ENCODE measurements around the gene GBGT1.

GBGT1 gene

DNA sequence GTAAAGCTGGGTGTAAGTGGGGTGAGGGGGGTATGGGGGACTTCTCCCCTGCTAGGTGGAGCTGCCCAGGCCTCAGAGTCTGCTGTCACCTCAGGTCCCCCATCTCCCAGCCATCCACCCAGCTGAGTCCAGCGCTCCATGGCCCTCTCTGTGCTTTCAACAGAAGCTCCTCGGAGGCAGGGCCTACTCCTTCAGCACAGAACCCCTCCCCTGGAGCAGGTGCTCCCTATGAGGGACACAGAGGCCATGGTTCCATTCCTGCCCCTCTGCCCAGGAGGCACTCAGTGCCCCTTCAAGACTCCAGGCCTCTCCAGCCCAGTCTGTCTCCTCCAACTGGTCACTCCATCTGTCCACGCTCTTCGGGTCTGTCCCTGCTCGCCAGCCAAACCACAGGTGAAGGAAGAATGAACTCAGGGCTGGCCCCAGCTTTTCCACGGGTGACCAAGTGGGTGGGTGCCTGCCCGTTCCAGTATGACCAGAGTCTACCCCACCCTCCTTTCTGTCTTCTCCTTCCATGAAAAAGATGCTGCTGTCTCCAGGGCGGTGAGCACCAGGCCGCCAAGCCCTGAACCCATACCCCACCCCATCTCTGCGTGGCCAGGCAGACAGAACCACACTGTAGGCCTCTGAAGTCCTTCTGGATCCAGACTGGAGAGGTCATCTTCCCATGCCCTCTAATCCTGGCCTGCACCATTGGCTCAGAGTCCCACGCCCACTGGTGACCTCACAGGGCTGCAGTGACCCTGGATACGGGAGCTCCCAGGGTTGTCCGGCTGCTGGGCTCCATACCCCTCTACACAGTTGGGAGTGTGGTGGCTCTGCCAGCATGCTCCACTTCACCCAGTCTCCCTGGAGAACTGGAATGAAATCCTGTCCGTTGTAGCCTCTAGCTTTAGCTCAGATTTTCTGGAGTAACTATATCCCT lies 11.9 kb downstream of the GBGT1 start:
- Histone ChIP-seq H3K4me3 (ENCODE audit: low read length) (no peak overlapping the region), H3K4me1 (ENCODE audit: insufficient read depth, low read length) (peaks cover 24% of the 10 kb centered on the region), H2AFZ (ENCODE audit: low read depth, low read length) (no peak overlapping the region), H3K36me3 (ENCODE audit: insufficient read depth, low read length) (no peaks in the 10 kb centered on the region), H3K9me3 (ENCODE audit: low read length) (no peaks in the 10 kb centered on the region), H3K27me3 (ENCODE audit: insufficient read depth, low read length) (no peaks in the 10 kb centered on the region)

DNA sequence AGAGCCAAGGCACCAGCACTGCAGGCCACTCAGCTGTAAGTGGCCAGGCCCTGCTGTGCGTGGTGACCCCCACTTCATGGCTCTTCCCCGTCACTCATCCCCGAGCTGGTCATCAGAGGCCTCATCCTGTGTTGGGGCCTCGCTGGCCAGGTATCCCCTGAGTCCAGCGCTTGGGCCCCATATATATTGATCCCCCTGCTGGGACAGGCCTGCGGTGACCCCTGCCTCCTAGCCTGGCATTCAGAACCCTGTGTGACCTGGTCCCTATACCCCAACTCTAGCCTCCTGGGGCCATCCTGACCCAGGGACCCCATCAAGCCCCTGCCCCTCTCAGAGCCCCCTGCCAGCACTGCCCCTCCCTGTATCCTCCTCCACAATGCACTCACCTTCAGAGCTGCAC lies 12.7 kb downstream of the GBGT1 start:
- H3K9me3 ChIP-seq (ENCODE audit: low read length) = no peaks in the 10 kb centered on the region
- H3K36me3 ChIP-seq (ENCODE audit: insufficient read depth, low read length) = no peaks in the 10 kb centered on the region
- no peaks in the 10 kb centered on the region for H3K27me3 ChIP-seq (ENCODE audit: insufficient read depth, low read length)
- H3K4me3 ChIP-seq (ENCODE audit: low read length) = no peak overlapping the region
- peaks cover 29% of the 10 kb centered on the region for H3K4me1 ChIP-seq (ENCODE audit: insufficient read depth, low read length)
- no peak overlapping the region for H2AFZ ChIP-seq (ENCODE audit: low read depth, low read length)

DNA sequence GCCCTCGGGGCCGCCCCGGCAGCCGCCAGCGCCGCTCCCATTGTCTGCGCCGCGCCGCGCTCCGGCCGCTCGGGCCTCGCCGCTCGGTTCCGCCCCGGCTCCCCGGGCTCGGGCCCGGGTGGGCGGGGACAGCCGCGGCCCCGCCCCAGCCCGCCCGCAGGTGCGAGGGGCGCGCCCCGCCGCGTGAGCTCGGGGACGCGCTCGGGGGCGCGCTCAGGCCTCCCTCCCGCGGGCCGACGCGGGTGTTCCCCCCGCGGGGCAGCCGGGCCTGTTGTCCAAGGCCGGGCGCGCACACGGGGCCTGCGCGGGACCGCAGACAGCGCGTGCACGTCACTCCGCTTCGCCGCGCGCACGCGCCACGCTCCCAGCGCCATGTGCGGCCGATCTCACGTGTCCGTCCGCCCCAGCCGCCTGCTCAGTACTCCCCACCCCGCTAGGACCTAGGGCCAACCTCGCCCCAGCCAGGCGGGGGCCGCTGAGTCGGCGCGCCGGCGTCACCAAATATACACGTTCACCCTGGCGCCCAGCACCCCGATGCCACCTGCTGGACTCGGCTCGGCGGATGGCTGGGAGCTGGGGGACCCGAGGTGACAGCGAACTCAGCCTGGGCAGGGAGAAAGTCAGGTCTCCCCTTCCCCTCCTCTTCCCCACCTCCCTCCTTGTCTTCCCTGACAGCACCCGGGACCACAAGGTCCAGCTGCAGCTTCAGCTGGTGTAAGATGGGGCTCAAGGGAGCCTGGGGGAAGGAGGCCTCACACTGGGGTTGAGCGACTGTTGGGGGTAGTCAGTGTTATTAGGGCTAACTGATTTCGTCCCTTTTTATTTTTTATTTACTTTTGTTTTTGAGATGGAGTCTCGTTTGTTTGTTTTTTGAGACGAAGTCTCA lies 14.3 kb downstream of the GBGT1 start:
- H2AFZ ChIP-seq (ENCODE audit: low read depth, low read length) = peak overlapping the region; percentile 52
- H3K36me3 ChIP-seq (ENCODE audit: insufficient read depth, low read length) = no peaks in the 10 kb centered on the region
- H3K4me3 ChIP-seq (ENCODE audit: low read length) = peak overlapping the region; percentile 66
- no peaks in the 10 kb centered on the region for H3K27me3 ChIP-seq (ENCODE audit: insufficient read depth, low read length)
- H3K9me3 ChIP-seq (ENCODE audit: low read length) = no peaks in the 10 kb centered on the region
- peaks cover 36% of the 10 kb centered on the region for H3K4me1 ChIP-seq (ENCODE audit: insufficient read depth, low read length)

DNA sequence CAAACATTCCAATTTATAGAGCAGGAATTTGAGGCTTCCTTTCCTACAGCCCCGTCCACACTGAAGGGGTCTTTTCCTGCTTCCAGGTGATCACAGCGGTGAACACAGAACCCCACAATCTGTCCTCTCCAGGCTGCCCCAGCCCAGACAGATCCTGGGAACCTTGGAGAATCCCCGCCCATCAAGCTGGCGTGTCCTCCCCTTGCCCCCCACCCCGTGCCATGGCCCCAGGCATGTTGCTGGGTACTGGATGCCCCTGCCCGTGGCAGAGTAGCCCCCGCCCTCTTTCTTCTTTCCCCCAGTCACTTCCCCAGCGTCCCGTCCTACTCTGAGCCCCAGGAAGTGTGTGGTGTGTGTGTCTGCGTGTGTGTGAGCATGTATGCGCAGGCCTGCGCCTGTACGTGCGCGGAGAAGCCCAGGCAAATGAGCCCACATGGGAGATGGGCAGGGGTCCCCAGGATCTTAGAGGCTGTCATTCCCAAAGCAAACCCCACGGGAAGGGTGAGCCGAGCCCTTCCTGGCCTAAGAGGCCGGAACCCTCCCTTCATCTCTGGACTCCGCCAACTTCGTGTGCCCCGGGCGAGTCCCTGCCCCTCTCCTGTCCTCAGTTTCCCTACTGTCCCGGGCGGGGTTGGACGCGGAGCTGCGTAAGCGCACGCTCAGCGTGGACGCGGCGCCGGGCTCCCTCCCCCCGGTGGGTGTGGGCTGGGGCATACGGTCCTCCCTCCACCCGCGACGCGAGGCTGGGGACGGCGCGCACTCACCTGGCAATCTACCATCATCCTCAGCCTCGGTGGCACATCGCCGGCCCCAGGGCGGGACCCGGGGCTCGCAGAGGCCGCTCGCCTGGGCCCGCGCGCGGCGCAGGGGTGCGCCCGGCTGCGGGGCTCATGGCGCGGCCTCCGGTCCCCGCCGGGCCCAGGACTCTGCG lies 15.2 kb downstream of the GBGT1 start:
- no peak overlapping the region for H2AFZ ChIP-seq (ENCODE audit: low read depth, low read length)

DNA sequence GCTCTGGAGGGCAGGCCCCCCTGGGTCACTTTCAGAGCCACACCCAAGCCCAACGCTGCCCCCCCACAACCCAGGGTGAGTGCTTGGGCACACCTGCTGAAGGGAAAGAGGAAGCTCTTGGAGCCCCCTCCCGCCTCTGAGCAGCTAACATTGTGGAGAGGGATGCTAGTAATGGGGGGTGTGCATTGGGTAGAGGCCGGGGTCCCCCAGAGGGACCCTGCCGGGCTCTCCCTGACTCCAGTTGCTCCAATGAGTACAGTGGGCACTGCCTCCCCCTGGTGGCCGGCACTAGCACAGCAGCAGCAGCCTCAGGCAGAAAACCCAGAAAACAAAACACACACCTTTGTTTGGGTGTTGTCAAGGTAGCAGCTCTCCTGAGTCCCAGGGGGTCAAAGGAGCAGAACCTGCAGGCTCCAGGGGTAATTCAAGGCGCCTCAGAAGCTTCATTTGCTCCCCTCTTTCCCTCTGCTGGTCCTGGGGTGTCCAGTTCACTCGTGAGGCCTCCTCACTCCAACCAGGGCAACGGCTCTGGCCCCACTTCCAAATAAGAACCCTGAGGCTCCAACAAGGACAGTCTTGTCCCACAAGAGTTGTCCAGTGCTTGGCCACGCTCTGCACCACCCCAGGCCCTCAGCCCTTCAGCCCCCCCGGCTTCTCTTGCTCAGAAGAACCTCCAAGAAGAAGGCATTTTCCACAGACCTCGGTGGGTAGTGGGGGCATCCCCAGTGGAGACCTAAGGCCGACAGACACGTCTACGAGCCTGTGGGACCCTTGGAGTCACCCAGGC lies 16.1 kb downstream of the GBGT1 start:
- H3K9me3 ChIP-seq (ENCODE audit: low read length) = no peaks in the 10 kb centered on the region
- peaks cover 41% of the 10 kb centered on the region for H3K4me1 ChIP-seq (ENCODE audit: insufficient read depth, low read length)
- no peak overlapping the region for H2AFZ ChIP-seq (ENCODE audit: low read depth, low read length)
- no peaks in the 10 kb centered on the region for H3K27me3 ChIP-seq (ENCODE audit: insufficient read depth, low read length)
- no peaks in the 10 kb centered on the region for H3K36me3 ChIP-seq (ENCODE audit: insufficient read depth, low read length)
- H3K4me3 ChIP-seq (ENCODE audit: low read length) = peak overlapping the region; percentile 66

More for the DNA sequence above, 15.2 kb downstream of the GBGT1 start:
- H3K36me3 ChIP-seq (ENCODE audit: insufficient read depth, low read length) = no peaks in the 10 kb centered on the region
- peaks cover 40% of the 10 kb centered on the region for H3K4me1 ChIP-seq (ENCODE audit: insufficient read depth, low read length)
- no peaks in the 10 kb centered on the region for H3K27me3 ChIP-seq (ENCODE audit: insufficient read depth, low read length)
- peak overlapping the region; percentile 66 for H3K4me3 ChIP-seq (ENCODE audit: low read length)
- no peaks in the 10 kb centered on the region for H3K9me3 ChIP-seq (ENCODE audit: low read length)

DNA sequence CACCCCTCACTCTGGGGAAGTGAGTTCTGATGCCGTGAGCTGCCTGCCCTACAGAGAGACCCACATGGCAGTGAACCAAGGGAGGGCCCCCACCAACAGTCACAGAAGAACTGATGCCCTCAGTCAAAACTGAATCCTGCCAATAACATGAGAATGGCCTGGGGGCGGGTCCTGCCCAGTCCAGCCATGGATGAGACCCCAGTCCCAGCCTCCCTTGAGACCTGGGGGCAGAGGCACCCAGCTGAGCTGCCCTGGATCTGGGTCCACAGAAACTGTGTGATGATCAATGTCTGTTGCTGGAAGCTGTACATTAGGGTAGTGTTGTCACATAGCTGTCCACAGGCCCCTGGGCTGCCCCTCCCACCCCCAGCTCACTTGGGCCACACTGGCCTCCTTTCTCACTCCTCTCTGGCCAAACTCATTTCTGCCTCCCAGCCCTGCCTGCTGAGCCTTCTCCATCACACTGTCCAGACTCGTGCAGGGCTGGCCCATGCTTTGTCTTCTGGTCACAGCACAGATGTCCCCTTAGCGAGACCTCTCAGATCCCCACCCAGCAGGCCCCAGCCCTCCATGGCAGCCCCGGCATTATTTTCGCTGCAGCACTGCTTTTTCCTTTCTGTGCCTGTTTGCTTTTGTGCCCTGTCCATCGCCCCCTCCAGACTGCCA lies 16.8 kb downstream of the GBGT1 start:
- H3K36me3 ChIP-seq (ENCODE audit: insufficient read depth, low read length) = no peaks in the 10 kb centered on the region
- peaks cover 48% of the 10 kb centered on the region for H3K4me1 ChIP-seq (ENCODE audit: insufficient read depth, low read length)
- no peaks in the 10 kb centered on the region for H3K27me3 ChIP-seq (ENCODE audit: insufficient read depth, low read length)
- no peak overlapping the region for H2AFZ ChIP-seq (ENCODE audit: low read depth, low read length)
- peak overlapping the region; percentile 66 for H3K4me3 ChIP-seq (ENCODE audit: low read length)
- no peaks in the 10 kb centered on the region for H3K9me3 ChIP-seq (ENCODE audit: low read length)

DNA sequence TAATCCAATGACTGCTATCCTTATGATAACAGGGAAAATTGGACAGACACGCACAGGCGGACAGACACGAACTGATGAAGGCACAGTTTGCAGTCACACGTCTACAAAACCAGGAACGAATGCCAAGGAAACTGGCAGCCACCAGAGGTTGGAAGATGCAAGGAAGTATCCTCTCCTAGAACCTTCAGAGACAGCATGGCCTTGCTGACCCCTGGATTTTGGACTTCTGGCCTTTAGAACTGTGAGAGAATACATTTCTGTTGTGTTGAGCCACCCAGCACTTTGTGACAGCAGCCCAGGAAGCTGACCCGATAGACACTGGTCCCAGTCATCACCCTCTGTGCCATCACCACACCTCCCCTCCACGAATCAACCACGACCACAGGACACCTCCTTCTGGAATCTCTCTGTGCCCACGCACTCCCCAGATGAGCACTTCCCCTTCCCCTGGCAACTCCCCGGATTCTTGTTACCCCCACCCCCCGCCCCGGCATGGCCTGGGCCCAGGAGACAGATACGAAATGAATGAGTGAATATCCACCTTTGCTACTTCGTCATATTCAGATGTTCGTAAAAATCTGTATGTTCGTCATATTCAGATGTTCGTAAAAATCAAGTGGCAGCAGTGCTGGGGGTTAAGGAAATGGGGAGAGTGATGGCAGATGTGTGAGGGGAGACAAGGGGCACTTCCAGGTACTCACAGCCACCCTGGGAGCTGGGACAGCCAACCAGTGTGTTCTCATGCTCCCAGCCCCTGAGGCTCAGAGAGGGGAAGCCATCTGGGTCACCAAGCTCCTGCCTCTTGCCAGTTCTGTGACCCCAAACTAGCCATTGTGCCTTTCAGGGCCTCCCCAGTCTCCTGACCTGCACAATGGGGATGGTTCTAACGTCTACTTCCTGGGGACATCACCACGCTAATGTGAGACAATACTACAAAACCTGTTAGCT lies 18.5 kb downstream of the GBGT1 start:
- no peaks in the 10 kb centered on the region for H3K36me3 ChIP-seq (ENCODE audit: insufficient read depth, low read length)
- no peak overlapping the region for H3K4me3 ChIP-seq (ENCODE audit: low read length)
- H3K9me3 ChIP-seq (ENCODE audit: low read length) = no peaks in the 10 kb centered on the region
- no peaks in the 10 kb centered on the region for H3K27me3 ChIP-seq (ENCODE audit: insufficient read depth, low read length)
- peaks cover 53% of the 10 kb centered on the region for H3K4me1 ChIP-seq (ENCODE audit: insufficient read depth, low read length)
- no peak overlapping the region for H2AFZ ChIP-seq (ENCODE audit: low read depth, low read length)

DNA sequence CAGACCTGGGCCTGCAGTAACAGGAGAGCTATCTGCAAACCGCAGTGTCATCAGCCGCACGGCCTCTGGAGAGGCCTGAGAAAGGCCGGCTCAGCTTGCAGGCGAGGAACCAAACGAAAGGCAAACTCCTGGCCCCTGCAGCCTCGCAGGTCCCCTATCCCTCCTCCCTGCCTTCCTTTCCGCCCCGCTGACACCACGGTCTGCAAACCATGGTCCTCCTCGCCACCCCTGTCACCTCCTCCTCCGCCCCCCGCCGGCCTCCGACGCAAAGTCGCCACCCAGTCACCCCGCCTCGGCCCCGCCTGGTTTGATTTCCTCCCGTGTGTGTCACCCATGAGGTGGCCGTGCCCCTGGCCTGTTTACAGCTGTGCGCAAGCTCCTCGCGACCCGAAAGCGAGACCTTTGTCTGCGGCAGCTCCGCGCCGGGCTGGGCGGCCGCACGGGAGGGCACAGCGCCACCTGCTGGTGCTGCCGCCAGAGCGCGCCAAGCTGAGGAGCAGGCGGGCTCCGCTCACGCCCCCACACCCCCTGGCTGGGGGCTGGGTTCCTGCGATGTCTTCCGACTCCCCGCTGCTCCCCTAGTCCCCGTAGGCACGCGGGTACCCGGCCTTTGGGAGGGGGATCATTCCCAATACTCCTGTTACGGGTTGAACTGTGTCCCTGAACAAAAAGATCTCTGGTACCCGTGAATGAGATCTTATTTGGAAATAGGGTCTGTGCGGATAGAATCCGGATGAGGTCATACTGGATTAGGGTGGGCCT lies 19.4 kb downstream of the GBGT1 start:
- Histone ChIP-seq H3K4me1 (ENCODE audit: insufficient read depth, low read length) (peaks cover 50% of the 10 kb centered on the region), H3K9me3 (ENCODE audit: low read length) (no peaks in the 10 kb centered on the region), H2AFZ (ENCODE audit: low read depth, low read length) (peak overlapping the region; percentile 29), H3K36me3 (ENCODE audit: insufficient read depth, low read length) (no peaks in the 10 kb centered on the region), H3K27me3 (ENCODE audit: insufficient read depth, low read length) (no peaks in the 10 kb centered on the region), H3K4me3 (ENCODE audit: low read length) (peak overlapping the region; percentile 41)

DNA sequence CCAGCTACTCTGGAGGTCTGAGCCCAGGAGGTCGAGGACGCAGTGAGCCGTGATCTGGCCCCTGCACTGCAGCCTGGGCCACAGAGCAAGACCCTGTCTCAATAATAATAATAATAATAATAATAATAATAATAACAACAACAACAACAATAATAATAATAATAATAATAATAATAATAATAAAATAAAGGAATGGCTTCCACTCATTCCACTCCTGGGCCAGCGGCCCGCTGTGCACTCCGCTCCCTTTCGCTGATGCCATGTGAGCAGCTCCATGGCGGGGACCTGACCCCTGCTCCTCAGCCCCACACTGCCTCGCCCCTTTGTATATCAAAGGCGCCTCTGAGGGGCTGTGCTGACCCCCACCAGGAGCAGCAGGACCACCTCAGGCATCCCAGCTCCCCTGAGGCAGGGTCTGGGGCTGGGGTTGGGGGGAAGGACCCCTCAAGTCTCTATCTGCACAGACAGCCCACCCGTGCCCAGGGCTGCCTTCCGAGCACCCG lies 20.0 kb downstream of the GBGT1 start:
- Histone ChIP-seq H3K36me3 (ENCODE audit: insufficient read depth, low read length) (peaks cover 2% of the 10 kb centered on the region), H3K9me3 (ENCODE audit: low read length) (no peaks in the 10 kb centered on the region), H3K4me3 (ENCODE audit: low read length) (no peak overlapping the region), H3K4me1 (ENCODE audit: insufficient read depth, low read length) (peaks cover 50% of the 10 kb centered on the region), H2AFZ (ENCODE audit: low read depth, low read length) (peak overlapping the region; percentile 29), H3K27me3 (ENCODE audit: insufficient read depth, low read length) (no peaks in the 10 kb centered on the region)

Data from neuron (in vitro differentiated cells).